ENCODE results near the gene CPD. TPM values are rescaled to one million over a fixed set of nuclear protein-coding genes. Genes with fewer than 3 reads are reported as not detected.

The CPD gene
- total and polyA plus RNA-seq, 2 of the 13 experiments (the other 11 are each of a cell fraction or from before 2014, with no cell fraction given), result 46.1 to 72.3 TPM

DNA sequence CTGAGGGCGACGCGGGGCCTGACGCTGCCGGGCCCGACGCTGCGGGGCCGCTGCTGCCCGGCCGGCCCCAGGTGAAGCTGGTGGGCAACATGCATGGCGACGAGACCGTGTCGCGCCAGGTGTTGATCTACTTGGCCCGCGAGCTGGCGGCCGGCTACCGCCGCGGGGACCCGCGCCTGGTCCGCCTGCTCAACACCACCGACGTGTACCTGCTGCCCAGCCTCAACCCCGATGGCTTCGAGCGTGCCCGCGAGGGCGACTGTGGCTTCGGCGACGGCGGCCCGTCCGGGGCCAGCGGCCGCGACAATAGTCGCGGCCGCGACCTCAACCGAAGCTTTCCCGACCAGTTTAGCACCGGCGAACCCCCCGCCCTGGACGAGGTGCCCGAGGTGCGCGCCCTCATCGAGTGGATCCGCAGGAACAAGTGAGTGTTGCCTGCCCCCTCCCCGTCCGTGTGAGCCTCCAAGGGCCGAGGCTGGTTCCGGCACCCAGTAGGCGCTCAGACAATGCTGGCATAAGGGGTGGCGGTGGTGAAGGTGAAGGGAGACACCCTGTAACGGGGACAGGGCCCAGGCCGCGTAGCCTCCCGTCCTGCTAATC is 676 bp downstream of the CPD start (continued):
- TF ChIP-seq, protein P1, sequence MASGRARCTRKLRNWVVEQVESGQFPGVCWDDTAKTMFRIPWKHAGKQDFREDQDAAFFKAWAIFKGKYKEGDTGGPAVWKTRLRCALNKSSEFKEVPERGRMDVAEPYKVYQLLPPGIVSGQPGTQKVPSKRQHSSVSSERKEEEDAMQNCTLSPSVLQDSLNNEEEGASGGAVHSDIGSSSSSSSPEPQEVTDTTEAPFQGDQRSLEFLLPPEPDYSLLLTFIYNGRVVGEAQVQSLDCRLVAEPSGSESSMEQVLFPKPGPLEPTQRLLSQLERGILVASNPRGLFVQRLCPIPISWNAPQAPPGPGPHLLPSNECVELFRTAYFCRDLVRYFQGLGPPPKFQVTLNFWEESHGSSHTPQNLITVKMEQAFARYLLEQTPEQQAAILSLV (CRISPR knock-in tag; IDR thresholded peaks at IDR 0.05; ENCODE audit: borderline replicate concordance), result peak; percentile 57; the same call in 1 of the 2 replicates
- TF ChIP-seq ZNF589 (CRISPR knock-in tag; conservative IDR thresholded peaks at IDR 0.05) (0 out of 2 replicates have a peak, but pooled peaks have one; percentile 20), KMT2B (CRISPR knock-in tag; IDR thresholded peaks at IDR 0.05) (0 out of 2 replicates have a peak, but pooled peaks have one; percentile 28), ZNF660 (CRISPR knock-in tag; IDR thresholded peaks at IDR 0.05; ENCODE audit: borderline replicate concordance, low read depth) (no peak), ZNF772 (CRISPR knock-in tag; IDR thresholded peaks at IDR 0.05) (0 out of 2 replicates have a peak, but pooled peaks have one; percentile 14), ZNF333 (CRISPR knock-in tag; IDR thresholded peaks at IDR 0.05; ENCODE audit: borderline replicate concordance) (0 out of 2 replicates have a peak, but pooled peaks have one; percentile 15), MXD4 (CRISPR knock-in tag; IDR thresholded peaks at IDR 0.05) (no peak), AGO2 (optimal IDR thresholded peaks at IDR 0.05; ENCODE audit: low read depth, low read length) (peak; percentile 87), ATRX (CRISPR knock-in tag; IDR thresholded peaks at IDR 0.05; ENCODE audit: borderline replicate concordance) (no peak), ZSCAN25 (CRISPR knock-in tag; IDR thresholded peaks at IDR 0.05) (no peak), KLF11 (CRISPR knock-in tag; IDR thresholded peaks at IDR 0.05) (no peak), NFE2L2 (IDR thresholded peaks at IDR 0.05; ENCODE audit: low read length) (no peak), ZBTB1 (CRISPR knock-in tag; IDR thresholded peaks at IDR 0.05; ENCODE audit: borderline replicate concordance) (no peak), MIER3 (CRISPR knock-in tag; IDR thresholded peaks at IDR 0.05; ENCODE audit: borderline replicate concordance) (no peak), ZFAT (CRISPR knock-in tag; conservative IDR thresholded peaks at IDR 0.05) (no peak), HDAC1 (CRISPR knock-in tag; IDR thresholded peaks at IDR 0.05) (0 out of 2 replicates have a peak, but pooled peaks have one; percentile 26), ZNF232 (CRISPR knock-in tag; IDR thresholded peaks at IDR 0.05; ENCODE audit: borderline replicate concordance) (no peak)
- TF ChIP-seq, protein P2, sequence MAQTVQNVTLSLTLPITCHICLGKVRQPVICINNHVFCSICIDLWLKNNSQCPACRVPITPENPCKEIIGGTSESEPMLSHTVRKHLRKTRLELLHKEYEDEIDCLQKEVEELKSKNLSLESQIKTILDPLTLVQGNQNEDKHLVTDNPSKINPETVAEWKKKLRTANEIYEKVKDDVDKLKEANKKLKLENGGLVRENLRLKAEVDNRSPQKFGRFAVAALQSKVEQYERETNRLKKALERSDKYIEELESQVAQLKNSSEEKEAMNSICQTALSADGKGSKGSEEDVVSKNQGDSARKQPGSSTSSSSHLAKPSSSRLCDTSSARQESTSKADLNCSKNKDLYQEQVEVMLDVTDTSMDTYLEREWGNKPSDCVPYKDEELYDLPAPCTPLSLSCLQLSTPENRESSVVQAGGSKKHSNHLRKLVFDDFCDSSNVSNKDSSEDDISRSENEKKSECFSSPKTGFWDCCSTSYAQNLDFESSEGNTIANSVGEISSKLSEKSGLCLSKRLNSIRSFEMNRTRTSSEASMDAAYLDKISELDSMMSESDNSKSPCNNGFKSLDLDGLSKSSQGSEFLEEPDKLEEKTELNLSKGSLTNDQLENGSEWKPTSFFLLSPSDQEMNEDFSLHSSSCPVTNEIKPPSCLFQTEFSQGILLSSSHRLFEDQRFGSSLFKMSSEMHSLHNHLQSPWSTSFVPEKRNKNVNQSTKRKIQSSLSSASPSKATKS (CRISPR knock-in tag; IDR thresholded peaks at IDR 0.05), result no peak
- TF ChIP-seq, protein P3, sequence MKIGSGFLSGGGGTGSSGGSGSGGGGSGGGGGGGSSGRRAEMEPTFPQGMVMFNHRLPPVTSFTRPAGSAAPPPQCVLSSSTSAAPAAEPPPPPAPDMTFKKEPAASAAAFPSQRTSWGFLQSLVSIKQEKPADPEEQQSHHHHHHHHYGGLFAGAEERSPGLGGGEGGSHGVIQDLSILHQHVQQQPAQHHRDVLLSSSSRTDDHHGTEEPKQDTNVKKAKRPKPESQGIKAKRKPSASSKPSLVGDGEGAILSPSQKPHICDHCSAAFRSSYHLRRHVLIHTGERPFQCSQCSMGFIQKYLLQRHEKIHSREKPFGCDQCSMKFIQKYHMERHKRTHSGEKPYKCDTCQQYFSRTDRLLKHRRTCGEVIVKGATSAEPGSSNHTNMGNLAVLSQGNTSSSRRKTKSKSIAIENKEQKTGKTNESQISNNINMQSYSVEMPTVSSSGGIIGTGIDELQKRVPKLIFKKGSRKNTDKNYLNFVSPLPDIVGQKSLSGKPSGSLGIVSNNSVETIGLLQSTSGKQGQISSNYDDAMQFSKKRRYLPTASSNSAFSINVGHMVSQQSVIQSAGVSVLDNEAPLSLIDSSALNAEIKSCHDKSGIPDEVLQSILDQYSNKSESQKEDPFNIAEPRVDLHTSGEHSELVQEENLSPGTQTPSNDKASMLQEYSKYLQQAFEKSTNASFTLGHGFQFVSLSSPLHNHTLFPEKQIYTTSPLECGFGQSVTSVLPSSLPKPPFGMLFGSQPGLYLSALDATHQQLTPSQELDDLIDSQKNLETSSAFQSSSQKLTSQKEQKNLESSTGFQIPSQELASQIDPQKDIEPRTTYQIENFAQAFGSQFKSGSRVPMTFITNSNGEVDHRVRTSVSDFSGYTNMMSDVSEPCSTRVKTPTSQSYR (CRISPR knock-in tag; IDR thresholded peaks at IDR 0.05; ENCODE audit: borderline replicate concordance), result no peak
- TF ChIP-seq, protein P4, sequence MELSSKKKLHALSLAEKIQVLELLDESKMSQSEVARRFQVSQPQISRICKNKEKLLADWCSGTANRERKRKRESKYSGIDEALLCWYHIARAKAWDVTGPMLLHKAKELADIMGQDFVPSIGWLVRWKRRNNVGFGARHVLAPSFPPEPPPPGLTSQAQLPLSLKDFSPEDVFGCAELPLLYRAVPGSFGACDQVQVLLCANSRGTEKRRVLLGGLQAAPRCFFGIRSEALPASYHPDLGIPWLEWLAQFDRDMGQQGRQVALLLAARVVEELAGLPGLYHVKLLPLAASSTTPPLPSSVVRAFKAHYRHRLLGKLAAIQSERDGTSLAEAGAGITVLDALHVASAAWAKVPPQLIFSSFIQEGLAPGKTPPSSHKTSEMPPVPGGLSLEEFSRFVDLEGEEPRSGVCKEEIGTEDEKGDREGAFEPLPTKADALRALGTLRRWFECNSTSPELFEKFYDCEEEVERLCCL (CRISPR knock-in tag; IDR thresholded peaks at IDR 0.05; ENCODE audit: borderline replicate concordance), result no peak
- TF ChIP-seq, protein P5, sequence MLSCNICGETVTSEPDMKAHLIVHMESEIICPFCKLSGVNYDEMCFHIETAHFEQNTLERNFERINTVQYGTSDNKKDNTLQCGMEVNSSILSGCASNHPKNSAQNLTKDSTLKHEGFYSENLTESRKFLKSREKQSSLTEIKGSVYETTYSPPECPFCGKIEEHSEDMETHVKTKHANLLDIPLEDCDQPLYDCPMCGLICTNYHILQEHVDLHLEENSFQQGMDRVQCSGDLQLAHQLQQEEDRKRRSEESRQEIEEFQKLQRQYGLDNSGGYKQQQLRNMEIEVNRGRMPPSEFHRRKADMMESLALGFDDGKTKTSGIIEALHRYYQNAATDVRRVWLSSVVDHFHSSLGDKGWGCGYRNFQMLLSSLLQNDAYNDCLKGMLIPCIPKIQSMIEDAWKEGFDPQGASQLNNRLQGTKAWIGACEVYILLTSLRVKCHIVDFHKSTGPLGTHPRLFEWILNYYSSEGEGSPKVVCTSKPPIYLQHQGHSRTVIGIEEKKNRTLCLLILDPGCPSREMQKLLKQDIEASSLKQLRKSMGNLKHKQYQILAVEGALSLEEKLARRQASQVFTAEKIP (CRISPR knock-in tag; IDR thresholded peaks at IDR 0.05; ENCODE audit: borderline replicate concordance), result no peak
